Glutamatergic neuron (in vitro differentiated cells): ENCODE measurements around the gene CGA. TPM values are rescaled to one million over a fixed set of nuclear protein-coding genes. Genes with fewer than 3 reads are reported as not detected.

Source experiments
- DNase-seq: peaks from one replicate; pipeline ENCODE4 v3.0.0; 2022
- H3K27ac Mint-ChIP-seq: one replicate; pipeline ENCODE4 v1.8.0; 2020; ENCODE audit warnings: mild to moderate bottlenecking, mixed read lengths, inconsistent platforms; ENCODE audit not compliant: unreplicated experiment
- H3K27me3 Mint-ChIP-seq: one replicate; pipeline ENCODE4 v1.8.0; 2020; ENCODE audit warnings: mild to moderate bottlenecking, moderate library complexity, mixed read lengths, inconsistent platforms; ENCODE audit not compliant: unreplicated experiment
- H3K36me3 Mint-ChIP-seq: one replicate; pipeline ENCODE4 v1.8.0; 2020; ENCODE audit warnings: mild to moderate bottlenecking, mixed read lengths, inconsistent platforms; ENCODE audit not compliant: unreplicated experiment
- H3K4me1 Mint-ChIP-seq: one replicate; pipeline ENCODE4 v1.8.0; 2020; ENCODE audit warnings: mild to moderate bottlenecking, low read depth, mixed read lengths, inconsistent platforms; ENCODE audit not compliant: unreplicated experiment
- H3K4me3 Mint-ChIP-seq: one replicate; pipeline ENCODE4 v1.8.0; 2020; ENCODE audit warnings: mild to moderate bottlenecking, mixed read lengths, inconsistent platforms; ENCODE audit not compliant: unreplicated experiment
- H3K9me3 Mint-ChIP-seq: one replicate; pipeline ENCODE4 v1.8.0; 2020; ENCODE audit warnings: mild to moderate bottlenecking, moderate library complexity, mixed read lengths, inconsistent platforms; ENCODE audit not compliant: unreplicated experiment
- total RNA-seq: library from RNA; stranded (reverse); fragmentation: NEBNext Ultra II Directional; extraction: Animal tissue kit (Norgen Biotek cat#: 25700); gene quantifications from one replicate; pipeline ENCODE4 v1.2.1, GENCODE V29; 2021; ENCODE audit not compliant: unreplicated experiment
- TF ChIP-seq, protein P1 (sequence below): fragments of 200-600 bp; sonication (generic); IDR thresholded peaks from one replicate; pipeline ENCODE4 v1.5.0; 2021; ENCODE audit not compliant: partially characterized antibody, unreplicated experiment

Gene CGA
- total RNA-seq, 1 donor from 2014 or later: not detected

DNA sequence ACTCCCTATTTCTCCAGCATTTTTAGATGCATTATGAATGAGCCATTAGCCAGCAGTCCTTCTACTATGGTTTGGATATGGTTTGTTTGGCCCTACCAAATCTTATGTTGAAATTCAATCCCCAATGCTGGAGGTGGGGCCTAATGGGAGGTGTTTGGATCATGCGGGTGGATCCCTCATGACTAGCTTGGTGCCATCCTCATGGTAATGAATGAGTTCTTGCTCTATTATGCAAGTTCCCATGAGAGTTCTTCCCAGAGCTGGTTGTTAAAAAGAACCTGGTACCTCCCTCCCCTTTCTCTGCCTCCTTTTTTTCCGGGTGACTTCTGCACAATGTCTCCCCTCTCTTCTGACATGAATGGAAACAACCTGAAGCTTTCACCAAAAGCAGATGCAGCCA is 6.2 kb upstream of the CGA start:
- Mint-ChIP-seq H3K27ac (no peak overlapping the region), H3K9me3 (no peaks in the 10 kb centered on the region), H3K36me3 (no peaks in the 10 kb centered on the region), H3K27me3 (no peaks in the 10 kb centered on the region), H3K4me3 (no peak overlapping the region), H3K4me1 (peaks cover 29% of the 10 kb centered on the region)
- TF ChIP-seq, protein P1, sequence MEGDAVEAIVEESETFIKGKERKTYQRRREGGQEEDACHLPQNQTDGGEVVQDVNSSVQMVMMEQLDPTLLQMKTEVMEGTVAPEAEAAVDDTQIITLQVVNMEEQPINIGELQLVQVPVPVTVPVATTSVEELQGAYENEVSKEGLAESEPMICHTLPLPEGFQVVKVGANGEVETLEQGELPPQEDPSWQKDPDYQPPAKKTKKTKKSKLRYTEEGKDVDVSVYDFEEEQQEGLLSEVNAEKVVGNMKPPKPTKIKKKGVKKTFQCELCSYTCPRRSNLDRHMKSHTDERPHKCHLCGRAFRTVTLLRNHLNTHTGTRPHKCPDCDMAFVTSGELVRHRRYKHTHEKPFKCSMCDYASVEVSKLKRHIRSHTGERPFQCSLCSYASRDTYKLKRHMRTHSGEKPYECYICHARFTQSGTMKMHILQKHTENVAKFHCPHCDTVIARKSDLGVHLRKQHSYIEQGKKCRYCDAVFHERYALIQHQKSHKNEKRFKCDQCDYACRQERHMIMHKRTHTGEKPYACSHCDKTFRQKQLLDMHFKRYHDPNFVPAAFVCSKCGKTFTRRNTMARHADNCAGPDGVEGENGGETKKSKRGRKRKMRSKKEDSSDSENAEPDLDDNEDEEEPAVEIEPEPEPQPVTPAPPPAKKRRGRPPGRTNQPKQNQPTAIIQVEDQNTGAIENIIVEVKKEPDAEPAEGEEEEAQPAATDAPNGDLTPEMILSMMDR: no peak
- no peak for DNase-seq

DNA sequence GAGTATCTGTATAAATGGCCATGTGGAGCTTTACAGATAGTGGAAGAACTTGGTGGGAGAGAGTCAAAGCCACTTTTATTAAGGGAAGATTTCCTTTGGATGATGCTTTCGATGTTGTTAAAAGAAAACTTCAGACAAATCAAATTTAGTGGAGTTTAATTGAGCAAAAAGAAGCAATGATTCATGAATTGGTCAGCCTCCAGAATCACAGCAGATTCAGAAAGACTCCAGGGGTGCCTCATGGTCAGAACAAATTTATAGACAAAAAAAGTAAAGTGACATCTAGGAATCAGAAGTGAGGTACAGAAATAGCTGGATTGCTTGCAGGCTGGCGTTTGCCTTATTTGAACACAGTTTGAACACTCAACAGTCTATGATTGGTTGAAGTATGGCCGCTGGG is 5.3 kb upstream of the CGA start:
- no peak for DNase-seq
- H3K27me3 Mint-ChIP-seq: no peaks in the 10 kb centered on the region
- H3K4me1 Mint-ChIP-seq: peaks cover 29% of the 10 kb centered on the region
- TF ChIP-seq, protein P1: no peak
- no peaks in the 10 kb centered on the region for H3K36me3 Mint-ChIP-seq
- no peak overlapping the region for H3K27ac Mint-ChIP-seq
- H3K9me3 Mint-ChIP-seq: no peaks in the 10 kb centered on the region
- H3K4me3 Mint-ChIP-seq: no peak overlapping the region

DNA sequence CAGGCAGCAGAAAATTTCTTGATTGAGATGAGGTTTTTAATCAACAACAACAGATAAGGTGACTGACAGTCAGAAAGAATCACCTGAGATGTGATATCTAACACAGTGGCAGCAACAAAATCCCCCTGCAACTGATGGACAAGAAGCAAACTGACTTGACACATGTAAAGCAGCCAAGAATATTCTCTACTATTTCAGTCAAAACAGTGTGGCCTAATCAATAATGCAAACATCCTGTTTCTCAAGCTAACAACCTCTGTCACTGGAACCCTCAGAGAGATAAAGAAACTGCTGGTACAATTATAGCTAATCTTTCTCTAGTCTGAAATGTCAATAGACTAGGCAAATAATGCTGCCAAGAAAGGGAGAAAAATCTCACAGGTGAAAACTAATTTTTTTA is 4.6 kb upstream of the CGA start:
- DNase-seq: no peak
- H3K4me3 Mint-ChIP-seq: no peak overlapping the region
- no peaks in the 10 kb centered on the region for H3K27me3 Mint-ChIP-seq
- peaks cover 29% of the 10 kb centered on the region for H3K4me1 Mint-ChIP-seq
- TF ChIP-seq, protein P1: no peak
- no peaks in the 10 kb centered on the region for H3K9me3 Mint-ChIP-seq
- H3K27ac Mint-ChIP-seq: peak overlapping the region; percentile 30
- no peaks in the 10 kb centered on the region for H3K36me3 Mint-ChIP-seq

DNA sequence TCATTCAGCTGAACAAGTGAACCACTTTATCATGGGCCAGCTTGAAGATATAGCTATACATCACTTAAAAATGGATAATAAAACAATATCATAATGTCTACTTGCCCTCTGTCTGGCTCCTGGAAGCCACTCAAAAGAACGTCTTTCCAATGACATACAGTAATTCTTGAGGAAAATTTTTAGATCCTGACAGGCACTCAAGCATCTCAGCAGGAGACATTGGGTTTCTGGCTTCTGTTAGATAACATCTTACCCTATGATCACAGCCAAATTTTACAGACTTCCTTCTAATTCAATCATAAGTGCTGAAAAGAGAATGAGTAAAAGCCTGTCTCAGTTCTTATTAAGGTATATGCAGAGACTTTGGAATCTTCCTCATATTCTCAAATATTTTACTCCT is 330 bp downstream of the CGA start:
- Mint-ChIP-seq H3K9me3 (no peaks in the 10 kb centered on the region), H3K4me3 (no peak overlapping the region), H3K4me1 (peaks cover 17% of the 10 kb centered on the region), H3K27ac (no peak overlapping the region), H3K36me3 (no peaks in the 10 kb centered on the region), H3K27me3 (no peaks in the 10 kb centered on the region)
- DNase-seq: no peak
- TF ChIP-seq, protein P1: no peak

DNA sequence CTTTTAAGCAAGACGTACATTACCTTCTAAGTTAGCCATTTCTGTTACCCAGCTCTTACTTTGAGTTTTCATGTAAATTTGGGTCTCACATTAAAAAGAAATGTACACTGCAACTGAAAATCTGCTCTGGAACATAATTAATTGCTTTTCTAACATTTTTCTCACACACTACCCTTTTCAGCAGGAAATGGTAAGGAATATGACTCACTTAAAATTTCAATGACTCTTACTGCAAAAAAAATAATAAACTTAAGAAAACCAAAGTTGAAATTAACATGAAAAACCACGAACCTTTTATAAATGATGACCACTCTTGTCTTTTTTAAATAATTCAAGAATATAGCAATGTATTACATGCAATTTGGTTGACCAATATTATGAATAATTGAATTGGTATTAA is 1.3 kb downstream of the CGA start:
- Mint-ChIP-seq H3K36me3 (no peaks in the 10 kb centered on the region), H3K27me3 (no peaks in the 10 kb centered on the region), H3K9me3 (no peaks in the 10 kb centered on the region), H3K4me3 (no peak overlapping the region), H3K27ac (no peak overlapping the region), H3K4me1 (peaks cover 9% of the 10 kb centered on the region)
- TF ChIP-seq, protein P1: no peak
- no peak for DNase-seq
